GM21528 (cell line): ENCODE data around the gene PPP1R3A.
"Not testable (repeated sequence)": the region's sequence is repeated elsewhere in the genome, so short reads cannot be mapped to it uniquely, and the experiment has no call there.

ENCODE experiments used
- ATAC-seq: cut with Tn5 transposase; IDR thresholded peaks from one replicate; pipeline ENCODE4 v1.9.1; 2021; ENCODE audit warnings: mild to moderate bottlenecking, moderate library complexity; ENCODE audit not compliant: unreplicated experiment, low FRiP score

The PPP1R3A gene

GRCh38 chr7:113918946-113919345, at the start of gene PPP1R3A:
Gene PPP1R3A (minus strand): TSS chr7:113919009. CDS start chr7:113918996, 13 bp downstream.
- ATAC-seq = no peak

GRCh38 chr7:113963356-113963755, 44.5 kb upstream of the PPP1R3A start:
- ATAC-seq = no peak

- no peak for ATAC-seq
These were observed 41.1 kb upstream of the PPP1R3A start for GRCh38 chr7:113959910-113960309.

- ATAC-seq = no peak
These were observed 36.3 kb upstream of the PPP1R3A start for GRCh38 chr7:113955157-113955556.

GRCh38 chr7:113953553-113953952, 34.7 kb upstream of the PPP1R3A start:
- no peak for ATAC-seq

- ATAC-seq = no peak
These were observed 26.5 kb upstream of the PPP1R3A start for GRCh38 chr7:113945018-113945938.

GRCh38 chr7:113936982-113937381, 18.2 kb upstream of the PPP1R3A start:
- no peak for ATAC-seq

GRCh38 chr7:113936535-113936934, 17.7 kb upstream of the PPP1R3A start:
- ATAC-seq = no peak

GRCh38 chr7:113929389-113929788, 10.6 kb upstream of the PPP1R3A start:
- not testable (repeated sequence) for ATAC-seq

GRCh38 chr7:113928112-113928511, 9.3 kb upstream of the PPP1R3A start:
- ATAC-seq = no peak

GRCh38 chr7:113922049-113922448, 3.2 kb upstream of the PPP1R3A start:
- no peak for ATAC-seq

GRCh38 chr7:113921363-113921762, 2.6 kb upstream of the PPP1R3A start:
- no peak for ATAC-seq

GRCh38 chr7:113917840-113918239, 969 bp downstream of the PPP1R3A start:
- ATAC-seq = no peak

- no peak for ATAC-seq
These were observed 2.9 kb downstream of the PPP1R3A start for GRCh38 chr7:113915956-113916355.

GRCh38 chr7:113912876-113913275, 5.9 kb downstream of the PPP1R3A start:
- no peak for ATAC-seq

GRCh38 chr7:113907617-113908016, 11.2 kb downstream of the PPP1R3A start:
- no peak for ATAC-seq

- no peak for ATAC-seq
These were observed 14.3 kb downstream of the PPP1R3A start for GRCh38 chr7:113904521-113904920.

GRCh38 chr7:113892818-113893217, 26.0 kb downstream of the PPP1R3A start:
- no peak for ATAC-seq

GRCh38 chr7:113891828-113892227, 27.0 kb downstream of the PPP1R3A start:
- ATAC-seq = no peak

GRCh38 chr7:113891031-113891350, 27.8 kb downstream of the PPP1R3A start:
- no peak for ATAC-seq

GRCh38 chr7:113890331-113891030, 28.3 kb downstream of the PPP1R3A start:
- no peak for ATAC-seq

- no peak for ATAC-seq
These were observed 35.7 kb downstream of the PPP1R3A start for GRCh38 chr7:113883096-113883495.
